Sigmoid colon (tissue), 7 donors: ENCODE measurements around the gene ENPP5. TPM values are rescaled to one million over a fixed set of nuclear protein-coding genes. Genes with fewer than 3 reads are reported as not detected.

ENCODE experiments used
- DNase-seq: peaks from one replicate; pipeline ENCODE4 v3.0.0-alpha.2; 2019
- H3K27ac ChIP-seq, 4 donors: fragments of 200-600 bp; sonication (generic); one replicate each; pipeline ENCODE4 v1.5.1; 2016 to 2019; ENCODE audit warnings: mild to moderate bottlenecking in 1 of 4
- H3K27me3 ChIP-seq, 3 donors: fragments of 200-600 bp; sonication (generic); one replicate each; pipeline ENCODE4 v1.5.1; 2019; ENCODE audit warnings: mild to moderate bottlenecking in 1 of 3
- H3K36me3 ChIP-seq, 4 donors: fragments of 200-600 bp; sonication (generic); one replicate each; pipeline ENCODE4 v1.5.1; 2016 to 2019
- H3K4me1 ChIP-seq, 4 donors: fragments of 200-600 bp; sonication (generic); one replicate each; pipeline ENCODE4 v1.5.1; 2017 to 2019
- H3K4me3 ChIP-seq, 4 donors: fragments of 200-600 bp; sonication (generic); one replicate each; pipeline ENCODE4 v1.5.1; 2017 to 2019; ENCODE audit warnings: mild to moderate bottlenecking in 2 of 4, moderate library complexity in 1 of 4
- H3K9me3 ChIP-seq, 4 donors: fragments of 200-600 bp in 3 of 4; sonication (generic) in 3 of 4; one replicate each; pipeline versions ENCODE4 v1.5.1 to v1.6.1; 2013 to 2019
- CTCF ChIP-seq, 4 experiments: fragments of 450-650 bp in 3 of 4; fragments of 200-600 bp in 1 of 4; IDR thresholded peaks; one replicate each; pipeline ENCODE4 v1.5.1; 2016 to 2019; ENCODE audit warnings: antibody characterized with exemption in 4 of 4, mild to moderate bottlenecking in 3 of 4, moderate library complexity in 2 of 4
- EP300 ChIP-seq, 4 donors: sonication (generic); formaldehyde crosslinking; IDR thresholded peaks; one replicate each; pipeline ENCODE4 v1.6.1; 2017; ENCODE audit warnings: antibody characterized with exemption in 4 of 4
- POLR2A ChIP-seq, 2 donors: fragments of 450-650 bp; IDR thresholded peaks; one replicate each; pipeline ENCODE4 v1.6.1; 2016; ENCODE audit warnings: antibody characterized with exemption in 2 of 2, mild to moderate bottlenecking in 2 of 2, moderate library complexity in 2 of 2
- POLR2AphosphoS5 ChIP-seq, 4 donors: sonication (generic); formaldehyde crosslinking; IDR thresholded peaks; one replicate each; pipeline ENCODE4 v1.6.1; 2017; ENCODE audit warnings: antibody characterized with exemption in 4 of 4
- WGBS, 2 donors: extraction: QIAGEN DNeasy Blood & Tissue Kit; methylation state at CpG; one replicate each; pipeline ENCODE4 v1.1.7; 2013; 5-methylcytosine and 5-hydroxymethylcytosine counted together
- intact Hi-C: fragments of 100-400 bp; cut with DNase I; formaldehyde crosslinking; loops from one replicate; pipeline ENCODE4 v1.15.1; 2023
- polyA plus RNA-seq, 3 donors: library from polyadenylated mRNA; stranded (reverse); fragments of 200-250 nt; gene quantifications; one replicate each; pipeline ENCODE4 v1.2.3, GENCODE V29; 2013
- total RNA-seq, 4 donors: library from RNA; depleted of rRNA; stranded (reverse); fragments of >200 nt; gene quantifications; one replicate each; pipeline ENCODE4 v1.1.0, GENCODE V29; 2016
- donor health status: healthy with polysubstance abuse.
- donor health status: Bipolar disorder and iron deficiency.
- donor health status: healthy.

Gene ENPP5
- total and polyA plus RNA-seq, 7 donors = 0.14 to 1.7 (median 0.60) TPM

GRCh38 chr6:46118836-46119235 is 51.9 kb downstream of the ENPP5 start:
- WGBS, 2 donors = 93 to 97% methylated on average over 3 of the region's 3 CpGs
- H3K4me1 ChIP-seq = no peaks in the 10 kb centered on the region
- intact Hi-C loops = no loop called here

GRCh38 chr6:46118157-46118556 is 52.6 kb downstream of the ENPP5 start:
- no peak for DNase-seq
- 94 to 98% methylated on average over 1 of the region's 1 CpG for WGBS, 2 donors
- H3K27me3 ChIP-seq = no peaks in the 10 kb centered on the region
- no peaks in the 10 kb centered on the region for H3K36me3 ChIP-seq
- H3K27ac ChIP-seq = no peak overlapping the region
- no peaks in the 10 kb centered on the region for H3K9me3 ChIP-seq
- no peak for TF ChIP-seq CTCF (IDR thresholded peaks at IDR 0.05)
- no peak for TF ChIP-seq POLR2A (IDR thresholded peaks at IDR 0.05)
- no peak for TF ChIP-seq EP300 (IDR thresholded peaks at IDR 0.05)
- TF ChIP-seq POLR2AphosphoS5 (IDR thresholded peaks at IDR 0.05) = no peak
- no peaks in the 10 kb centered on the region for H3K4me1 ChIP-seq
- no peak overlapping the region for H3K4me3 ChIP-seq
- intact Hi-C loops = no loop called here

More at GRCh38 chr6:46118836-46119235, 51.9 kb downstream of the ENPP5 start:
- no peak for DNase-seq
- Histone ChIP-seq H3K4me3 (no peak overlapping the region), H3K27me3 (no peaks in the 10 kb centered on the region), H3K9me3 (no peaks in the 10 kb centered on the region), H3K36me3 (no peaks in the 10 kb centered on the region), H3K27ac (no peak overlapping the region)
- TF ChIP-seq CTCF (IDR thresholded peaks at IDR 0.05) = no peak
- TF ChIP-seq EP300 (IDR thresholded peaks at IDR 0.05) = no peak
- TF ChIP-seq POLR2A (IDR thresholded peaks at IDR 0.05) = no peak
- TF ChIP-seq POLR2AphosphoS5 (IDR thresholded peaks at IDR 0.05) = no peak

- H3K27me3 ChIP-seq = no peaks in the 10 kb centered on the region
- H3K27ac ChIP-seq = no peak overlapping the region
- 78 to 91% methylated on average over 2 of the region's 2 CpGs for WGBS, 2 donors
- DNase-seq = no peak
- H3K9me3 ChIP-seq = no peaks in the 10 kb centered on the region
- no peaks in the 10 kb centered on the region for H3K36me3 ChIP-seq
- no peak overlapping the region for H3K4me3 ChIP-seq
- no peak for TF ChIP-seq CTCF (IDR thresholded peaks at IDR 0.05)
- no peaks in the 10 kb centered on the region for H3K4me1 ChIP-seq
- intact Hi-C loops = no loop called here
These were observed 54.5 kb downstream of the ENPP5 start for GRCh38 chr6:46116289-46116688.

GRCh38 chr6:46115634-46116033 is 55.1 kb downstream of the ENPP5 start:
- no peaks in the 10 kb centered on the region for H3K36me3 ChIP-seq
- WGBS, 2 donors = 28 to 77% methylated on average over 1 of the region's 1 CpG
- no peaks in the 10 kb centered on the region for H3K9me3 ChIP-seq
- H3K4me1 ChIP-seq = no peaks in the 10 kb centered on the region
- TF ChIP-seq POLR2AphosphoS5 (IDR thresholded peaks at IDR 0.05) (no peak), EP300 (IDR thresholded peaks at IDR 0.05) (no peak), CTCF (IDR thresholded peaks at IDR 0.05) (no peak)
- intact Hi-C loops = no loop called here
- no peaks in the 10 kb centered on the region for H3K27me3 ChIP-seq
- no peak overlapping the region for H3K4me3 ChIP-seq
- DNase-seq = no peak
- no peak overlapping the region for H3K27ac ChIP-seq

- H3K36me3 ChIP-seq = no peaks in the 10 kb centered on the region
- DNase-seq = no peak
- TF ChIP-seq CTCF (IDR thresholded peaks at IDR 0.05) (no peak), POLR2A (IDR thresholded peaks at IDR 0.05) (no peak), EP300 (IDR thresholded peaks at IDR 0.05) (no peak), POLR2AphosphoS5 (IDR thresholded peaks at IDR 0.05) (no peak)
- peaks cover 0 to 3% (median 0%) of the 10 kb centered on the region in 4 donors for H3K9me3 ChIP-seq
- H3K27me3 ChIP-seq = no peaks in the 10 kb centered on the region
- intact Hi-C loops = no loop called here
- H3K4me3 ChIP-seq = no peak overlapping the region
- no peaks in the 10 kb centered on the region for H3K4me1 ChIP-seq
- WGBS, 2 donors = 24 to 69% methylated on average over 1 of the region's 1 CpG
- H3K27ac ChIP-seq = no peak overlapping the region
These were observed 57.4 kb downstream of the ENPP5 start for GRCh38 chr6:46113370-46113769.
